T follicular helper cell (primary cell): ENCODE measurements around the gene MID1.

Experiments
- DNase-seq: peaks from one replicate; pipeline ENCODE4 v3.0.0-alpha.2; 2020; ENCODE audit warnings: low read depth

MID1 gene

DNA sequence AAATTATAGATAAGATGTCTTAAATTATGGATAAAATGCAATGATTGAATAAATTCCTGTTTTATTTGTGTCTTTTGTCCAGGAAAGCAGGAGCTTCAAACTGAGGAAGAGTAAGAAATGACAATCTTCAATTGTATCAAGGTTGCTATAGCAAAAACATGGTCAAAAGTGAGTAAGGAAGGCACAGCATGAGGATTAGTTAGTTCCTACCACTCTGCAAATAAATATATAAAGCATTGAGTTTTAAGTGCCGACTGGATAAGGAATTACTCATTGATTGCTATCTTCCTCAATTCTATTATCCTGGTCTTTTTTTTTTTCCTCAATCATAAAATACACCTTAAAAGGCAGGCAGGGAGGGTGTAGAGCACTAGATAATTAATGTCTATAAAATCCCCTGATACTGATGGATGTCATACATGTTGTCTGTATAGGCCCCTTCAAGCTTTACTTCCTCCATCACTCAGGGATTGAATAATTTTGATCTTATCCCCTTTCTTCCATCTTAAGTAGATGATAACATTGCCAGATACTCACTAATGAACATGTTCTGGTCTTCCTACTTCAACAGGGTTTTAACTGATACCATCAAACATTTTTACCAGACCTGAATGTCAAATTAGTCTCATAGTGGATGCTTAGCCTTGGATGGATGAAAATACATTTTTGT, 86.6 kb downstream of the MID1 start:
- no peak for DNase-seq

DNA sequence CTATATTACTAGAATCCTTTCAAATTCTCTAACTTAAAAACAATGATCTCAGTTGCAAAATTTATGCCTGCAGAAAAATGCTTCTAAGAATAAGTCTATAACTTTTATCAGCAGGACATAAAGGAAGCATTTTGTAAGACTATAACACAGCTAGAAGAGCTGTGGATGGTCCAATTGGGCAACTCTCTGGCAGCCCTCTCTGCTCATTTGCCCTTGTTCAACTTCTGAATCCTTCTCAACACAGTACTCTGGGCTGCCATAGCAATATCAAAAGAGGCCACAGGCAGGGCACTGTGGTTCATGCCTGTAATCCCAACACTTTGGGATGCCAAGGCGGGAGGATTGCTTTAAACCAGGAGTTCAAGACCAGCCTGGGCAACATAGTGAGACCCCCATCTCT, 88.5 kb downstream of the MID1 start:
- DNase-seq, result no peak

DNA sequence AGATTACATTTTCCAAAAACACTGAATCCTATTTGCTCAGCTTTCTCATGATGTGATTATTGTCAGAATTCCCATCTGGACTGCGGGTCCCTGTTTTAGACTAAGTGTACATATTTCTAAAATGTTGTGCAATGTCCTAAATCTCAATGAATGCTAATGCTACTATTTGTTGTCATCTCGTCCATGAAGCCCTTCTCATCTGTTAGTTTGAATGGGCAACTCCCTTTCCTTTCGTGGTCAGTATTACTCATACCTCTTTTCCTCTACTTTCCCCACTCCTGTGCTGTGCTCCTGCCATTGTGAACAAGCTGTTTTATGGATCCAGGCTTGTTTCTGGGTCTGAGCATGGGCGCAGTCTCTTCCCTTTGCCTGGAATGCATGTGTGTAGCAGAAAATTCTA, 91.0 kb downstream of the MID1 start:
- DNase-seq, result no peak

DNA sequence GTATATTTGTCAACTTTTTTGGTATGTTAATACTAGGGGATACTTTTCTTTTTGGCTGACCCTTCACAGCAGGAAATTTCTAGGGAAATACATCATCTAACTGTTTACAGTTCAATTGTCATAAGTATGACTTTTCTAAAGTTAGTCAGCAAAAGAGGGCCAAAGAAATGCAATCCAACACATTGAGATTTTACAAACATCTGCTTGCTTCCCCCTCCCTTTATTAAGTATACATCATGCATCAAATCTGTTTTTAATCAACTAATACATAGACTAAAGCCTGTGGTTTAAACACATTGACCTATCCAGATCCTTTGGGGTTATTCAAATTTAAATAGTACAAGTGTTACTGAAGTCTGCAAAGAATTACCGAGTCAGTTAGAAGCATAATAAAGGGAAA, 93.9 kb downstream of the MID1 start:
- DNase-seq, result no peak

DNA sequence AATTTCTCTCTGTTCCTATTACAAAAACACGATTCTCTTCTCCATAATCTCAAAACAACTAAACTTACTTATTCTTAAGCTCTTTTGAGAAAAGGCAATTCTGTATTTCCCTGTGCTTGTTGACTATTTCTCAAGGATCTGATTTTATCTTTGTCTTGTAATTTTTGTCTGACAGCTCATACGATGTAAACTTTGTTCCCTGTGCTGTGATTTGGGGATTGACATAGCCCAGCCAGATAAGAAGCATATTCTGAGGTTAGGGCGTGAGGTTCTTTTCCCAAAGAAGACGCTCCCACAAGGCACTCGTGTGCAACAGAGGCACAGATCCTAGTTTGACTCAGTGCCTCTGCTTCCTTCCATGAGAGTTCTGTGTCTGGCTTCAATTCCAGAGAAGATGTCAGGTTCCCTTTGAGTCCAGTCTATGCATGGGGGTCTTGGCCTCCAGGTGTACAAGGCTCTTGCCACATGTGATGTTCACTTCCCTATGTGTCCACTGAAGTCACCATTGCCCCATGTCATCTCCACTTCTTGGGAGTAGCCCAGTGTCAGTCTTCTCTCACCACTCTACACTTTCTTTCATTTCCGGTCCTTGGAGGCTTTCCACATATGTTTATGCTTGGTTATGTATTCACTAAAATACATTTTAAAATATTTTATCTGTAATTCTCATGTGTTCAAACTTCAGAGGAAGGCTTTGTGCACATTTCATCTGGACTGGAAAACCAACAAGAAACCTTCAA, 94.8 kb downstream of the MID1 start:
- no peak for DNase-seq

DNA sequence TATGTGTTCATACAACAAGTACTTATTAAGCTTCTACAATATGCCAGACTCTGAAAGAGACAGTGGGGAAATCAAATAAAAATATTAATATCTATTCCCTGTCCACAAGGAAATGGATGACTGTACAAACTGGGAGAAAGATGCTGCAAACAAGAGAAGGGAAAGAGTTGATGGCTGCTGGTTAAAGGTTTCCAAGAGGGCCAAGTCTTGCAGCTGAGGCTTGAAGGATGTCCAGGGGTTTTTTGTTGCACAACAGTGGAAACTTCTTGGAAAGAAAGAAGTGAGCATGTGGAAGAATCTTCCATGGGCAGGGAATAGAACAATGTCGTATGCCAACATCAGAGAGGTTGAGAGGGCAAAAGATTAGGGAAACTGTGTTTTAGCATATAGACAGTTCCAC, 95.8 kb downstream of the MID1 start:
- DNase-seq, result no peak

DNA sequence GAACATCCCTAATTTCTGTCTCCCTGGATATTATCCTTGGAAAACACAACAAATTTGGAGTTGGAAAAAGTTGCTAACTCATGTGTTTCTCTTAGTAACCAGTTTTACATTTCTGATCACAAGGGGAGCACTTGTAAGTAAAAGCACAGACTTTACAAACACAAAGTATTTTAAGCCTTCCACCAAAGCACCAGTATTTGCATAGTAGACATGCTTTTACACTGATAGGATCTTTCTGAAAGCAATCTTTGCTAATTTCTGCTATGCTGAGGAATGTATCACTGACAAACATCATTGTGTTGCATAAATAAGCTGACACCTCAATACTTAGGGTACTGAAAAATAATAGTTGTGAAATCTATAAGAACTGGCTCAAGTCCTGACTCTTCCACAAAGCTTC, 100.6 kb downstream of the MID1 start:
- DNase-seq, result no peak

DNA sequence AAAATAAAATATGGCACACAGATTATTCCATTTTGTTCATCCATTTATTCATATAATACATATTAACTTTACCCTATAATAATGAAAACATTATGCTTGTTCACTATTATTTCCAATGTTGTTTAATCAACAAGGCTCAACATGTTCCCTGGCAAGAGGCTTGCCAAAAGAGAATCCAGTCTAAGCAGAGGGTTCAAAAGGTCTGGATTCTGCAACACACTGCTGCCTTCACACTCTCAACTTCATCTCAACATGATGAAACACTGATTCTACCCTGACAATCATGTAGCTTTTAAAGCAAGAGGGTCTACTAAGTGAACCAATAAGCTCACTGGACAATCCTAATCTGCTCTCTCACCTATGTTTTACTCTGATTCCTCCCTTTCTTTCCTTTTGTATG, 101.1 kb downstream of the MID1 start:
- no peak for DNase-seq

DNA sequence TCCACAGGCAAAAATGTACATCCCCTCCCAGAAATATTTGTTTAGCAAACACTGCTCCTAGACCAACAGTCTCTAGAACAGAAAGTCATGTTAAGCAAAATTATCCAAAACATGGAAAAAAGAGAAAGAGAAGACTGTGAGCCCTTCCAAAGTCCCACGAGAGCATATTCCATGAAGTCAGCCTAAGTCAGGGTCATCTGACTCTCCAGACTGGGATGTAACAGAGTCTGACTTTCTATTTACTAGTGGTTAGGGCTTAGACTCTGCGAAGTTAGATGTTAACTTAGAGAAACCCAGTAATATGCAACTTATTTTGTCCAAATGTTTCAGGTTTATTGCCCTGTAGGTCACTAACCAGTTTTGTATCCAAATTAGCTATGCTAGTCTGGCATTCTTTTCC, 102.3 kb downstream of the MID1 start:
- no peak for DNase-seq

DNA sequence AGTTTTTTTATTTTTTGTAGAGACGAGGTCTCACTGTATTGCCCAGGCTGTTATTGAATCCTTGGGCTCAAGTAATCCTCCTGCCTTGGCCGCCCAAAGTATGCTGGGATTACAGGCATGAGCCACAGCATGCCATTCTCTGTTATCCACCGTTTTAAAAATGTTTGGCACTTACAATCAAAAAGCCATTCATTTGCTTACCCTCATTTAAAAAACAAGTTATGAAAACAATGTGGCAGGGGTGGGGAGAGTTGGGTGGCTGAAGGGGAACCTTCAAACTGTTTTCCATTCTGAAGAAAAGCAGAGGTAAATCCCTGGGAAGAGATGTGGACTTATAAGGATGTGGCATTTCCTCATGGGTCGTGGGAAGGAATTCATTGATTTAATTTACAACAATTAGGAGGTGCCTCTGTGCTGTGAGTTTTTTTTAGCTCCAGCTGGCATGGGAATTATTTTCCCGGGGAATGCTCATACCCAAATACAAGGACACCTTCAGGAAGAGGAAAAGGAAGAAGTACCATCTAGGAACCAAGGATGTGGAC, 103.5 kb downstream of the MID1 start:
- DNase-seq, result no peak

DNA sequence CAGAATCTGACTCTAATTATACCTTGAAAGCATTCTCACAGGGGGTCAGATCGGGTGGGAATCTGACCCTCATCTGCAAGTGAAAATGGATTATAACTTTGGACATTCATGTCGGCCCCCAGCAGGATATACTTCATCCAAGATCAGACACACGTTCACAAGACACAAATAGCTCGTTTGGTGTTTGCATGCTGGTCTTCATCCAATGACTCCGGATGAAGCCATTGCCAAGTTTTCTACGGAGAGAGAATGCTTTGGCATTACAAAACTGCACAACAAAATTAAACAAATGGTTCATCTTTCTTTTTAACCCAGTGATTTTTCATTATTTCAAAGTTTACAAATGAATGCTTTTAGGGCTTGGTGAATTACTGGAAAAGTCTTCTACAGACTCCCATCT, 105.5 kb downstream of the MID1 start:
- no peak for DNase-seq

DNA sequence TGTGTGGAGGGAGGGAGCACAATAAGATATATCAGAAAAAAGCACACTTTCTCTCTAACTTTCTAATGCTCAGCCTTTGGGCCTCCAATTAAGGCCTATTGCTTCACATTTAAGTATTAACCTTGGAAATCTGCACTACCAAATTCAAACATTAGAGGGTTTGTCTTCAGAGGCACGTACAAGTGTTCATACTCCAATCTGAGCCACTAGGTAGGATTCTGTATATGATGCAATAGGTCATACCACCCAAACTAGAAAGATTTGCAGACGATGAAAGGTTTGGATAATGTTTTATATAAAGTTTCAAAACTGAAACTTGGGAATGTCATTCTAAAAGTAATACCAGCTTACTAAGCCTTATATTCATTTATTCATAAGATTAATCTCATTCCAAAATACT, 106.4 kb downstream of the MID1 start:
- DNase-seq, result no peak

DNA sequence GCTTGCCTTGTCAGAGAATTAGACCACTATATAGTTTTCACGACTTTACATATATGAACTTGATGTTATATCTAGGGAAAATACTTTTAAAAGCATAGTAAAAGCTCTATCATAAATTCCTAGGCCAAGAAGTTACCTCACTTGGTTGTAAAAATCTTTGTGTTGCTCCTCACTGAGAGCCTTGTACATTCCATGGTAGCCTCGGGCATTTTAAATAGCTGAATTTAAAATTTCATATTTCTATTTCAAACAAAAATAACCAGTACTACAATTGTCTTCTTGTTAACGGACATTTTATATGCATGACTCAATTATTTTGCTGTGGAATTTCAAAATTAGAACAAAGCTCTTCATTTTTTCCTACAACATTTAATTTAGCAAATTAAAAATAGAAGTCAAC, 107.6 kb downstream of the MID1 start:
- DNase-seq, result no peak

DNA sequence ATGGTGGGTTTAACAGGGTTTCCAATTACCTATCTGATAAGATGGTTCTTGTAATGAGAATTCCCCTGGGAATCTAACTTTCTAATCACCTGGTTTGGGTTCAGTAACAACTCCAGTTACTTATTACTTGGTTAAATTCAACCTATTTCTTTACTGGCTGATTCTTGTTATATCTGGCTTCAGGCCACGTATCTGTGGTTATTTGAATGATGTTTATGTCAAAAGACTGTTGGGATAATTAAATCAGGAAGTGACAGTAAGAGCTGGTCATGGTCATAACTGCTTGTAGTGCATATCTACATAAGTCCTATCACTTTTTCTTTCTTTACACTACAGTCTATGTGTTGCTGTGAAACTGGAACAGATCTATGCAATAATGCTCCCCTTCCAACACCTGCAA, 108.1 kb downstream of the MID1 start:
- no peak for DNase-seq

DNA sequence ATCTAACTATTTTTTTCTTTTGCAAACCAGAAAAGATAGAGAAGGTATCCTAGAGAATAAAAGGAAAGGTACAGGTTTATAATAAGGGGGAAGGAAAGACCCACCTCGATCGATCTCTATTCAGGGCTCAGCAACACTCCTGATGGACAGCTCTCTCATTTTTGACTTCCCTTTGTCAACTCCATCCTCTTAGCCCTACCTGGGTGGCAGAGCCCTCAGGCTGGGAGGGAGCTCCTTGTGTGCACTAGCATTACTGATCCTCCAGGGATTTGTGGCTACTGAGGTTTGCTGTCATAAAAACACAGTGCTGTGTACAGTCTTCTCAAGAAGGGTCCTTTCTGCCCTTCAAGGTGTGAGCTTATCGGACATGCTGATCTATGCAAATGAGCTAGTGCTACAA, 111.0 kb downstream of the MID1 start:
- no peak for DNase-seq

DNA sequence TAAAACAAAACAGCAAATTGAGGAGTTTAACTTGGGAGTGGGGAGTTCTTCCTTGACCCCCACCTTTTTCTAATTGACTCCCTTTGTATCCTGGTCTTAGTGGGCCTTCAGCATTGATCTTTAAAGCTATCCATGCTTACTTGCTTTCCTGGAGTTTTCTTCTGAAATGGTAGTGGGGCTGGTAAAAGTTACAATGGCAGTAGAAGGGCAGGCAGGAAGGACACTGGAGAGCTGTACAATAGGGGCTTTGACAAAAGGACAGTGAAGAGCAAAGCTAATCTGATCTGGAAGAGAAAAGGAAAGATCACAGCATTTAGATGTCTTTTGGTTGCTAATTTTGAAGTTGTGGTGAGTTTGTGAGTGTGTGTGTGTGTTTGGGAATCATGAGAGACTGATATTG, 111.5 kb downstream of the MID1 start:
- no peak for DNase-seq

DNA sequence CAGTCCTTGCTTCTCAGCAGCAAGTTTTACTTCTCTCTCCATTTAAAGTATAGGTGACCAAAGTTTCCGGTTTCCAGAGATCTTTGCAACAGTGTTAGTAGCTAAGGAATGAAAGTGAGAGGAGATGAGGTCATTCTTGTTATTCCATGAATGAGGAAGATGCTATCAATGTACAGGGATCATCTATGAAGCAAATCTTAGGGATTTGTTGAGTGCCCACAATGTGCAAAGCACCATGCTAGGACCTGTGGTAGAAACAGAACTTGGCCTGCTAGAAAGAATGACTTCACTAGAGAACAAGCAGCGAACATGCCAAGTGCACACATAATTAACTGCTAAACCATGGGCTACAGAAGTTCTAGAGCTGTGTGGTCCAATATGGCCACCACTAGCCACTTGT, 112.5 kb downstream of the MID1 start:
- DNase-seq, result no peak

DNA sequence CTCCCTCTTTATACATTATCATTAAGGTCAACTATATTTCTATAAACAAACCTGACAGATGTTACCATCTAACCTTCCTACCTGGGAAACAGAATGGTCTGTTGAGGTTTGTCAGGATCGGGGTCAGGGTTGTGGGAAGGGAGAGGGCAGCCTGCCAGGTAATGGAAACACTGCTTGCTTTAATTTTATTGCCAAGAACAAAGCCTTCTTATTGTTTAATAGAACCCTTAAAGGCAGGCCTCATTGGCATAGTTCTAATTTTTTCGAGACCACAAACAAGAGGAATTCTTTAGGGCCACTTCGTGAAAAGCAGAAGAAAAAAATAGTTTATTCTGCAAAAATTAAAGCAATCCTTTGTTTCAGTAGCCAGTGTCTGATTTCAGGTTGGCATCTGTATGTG, 113.2 kb downstream of the MID1 start:
- no peak for DNase-seq

DNA sequence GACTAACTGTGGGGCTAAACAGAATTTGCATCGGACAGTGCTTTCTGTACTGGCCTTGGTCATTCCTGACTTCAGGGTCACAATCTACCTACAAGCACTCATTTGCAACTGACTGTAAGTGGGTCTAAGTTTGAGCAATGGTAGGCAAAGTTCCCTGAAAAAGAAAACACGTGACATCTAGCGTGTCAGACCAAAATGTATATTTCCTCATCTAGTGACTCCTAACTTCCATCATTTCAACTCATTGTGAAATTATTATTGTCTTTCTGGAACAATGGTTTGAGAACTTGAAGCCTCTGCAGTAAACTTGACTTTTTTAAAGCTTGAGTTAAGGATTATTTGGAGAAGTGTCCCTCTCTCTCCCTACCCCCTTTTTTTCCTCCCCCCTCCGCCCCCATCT, 113.6 kb downstream of the MID1 start:
- DNase-seq, result no peak

DNA sequence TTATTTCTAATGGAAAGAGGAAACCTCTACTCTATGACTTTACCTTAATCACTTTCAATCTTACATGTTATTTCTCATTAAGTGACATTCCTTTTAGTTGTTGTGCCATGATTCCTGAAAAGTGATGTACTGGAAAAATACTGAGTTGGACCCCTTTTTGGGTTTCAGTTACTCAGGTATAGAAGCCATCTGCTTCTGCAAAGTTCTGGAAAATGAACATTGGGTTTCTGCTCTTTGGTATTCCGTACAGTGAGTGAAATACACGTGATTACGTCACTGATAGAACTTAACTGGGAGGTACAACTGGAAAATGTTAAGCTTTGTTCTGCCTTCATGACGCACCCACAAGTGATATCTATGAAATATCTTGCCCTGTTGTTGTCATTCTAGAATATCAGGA, 114.7 kb downstream of the MID1 start:
- no peak for DNase-seq

DNA sequence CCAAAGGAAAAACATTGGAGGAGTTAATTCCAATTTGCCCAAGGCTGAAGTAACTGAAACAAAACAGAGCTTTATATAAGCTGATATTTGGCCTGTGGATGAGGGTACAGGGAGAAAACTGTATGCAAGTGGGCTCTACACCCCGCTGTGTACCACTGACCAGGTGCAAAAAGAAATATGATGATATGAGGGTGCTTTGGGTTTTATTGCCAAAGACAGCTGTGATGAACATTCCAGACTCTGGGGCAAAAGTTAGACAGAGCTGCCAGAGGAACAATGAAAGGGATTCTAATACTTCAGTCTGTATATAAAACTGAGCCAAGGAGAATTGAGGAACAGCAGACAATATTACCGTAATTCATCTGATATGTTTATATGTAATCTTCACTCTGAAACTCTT, 117.4 kb downstream of the MID1 start:
- DNase-seq, result no peak

DNA sequence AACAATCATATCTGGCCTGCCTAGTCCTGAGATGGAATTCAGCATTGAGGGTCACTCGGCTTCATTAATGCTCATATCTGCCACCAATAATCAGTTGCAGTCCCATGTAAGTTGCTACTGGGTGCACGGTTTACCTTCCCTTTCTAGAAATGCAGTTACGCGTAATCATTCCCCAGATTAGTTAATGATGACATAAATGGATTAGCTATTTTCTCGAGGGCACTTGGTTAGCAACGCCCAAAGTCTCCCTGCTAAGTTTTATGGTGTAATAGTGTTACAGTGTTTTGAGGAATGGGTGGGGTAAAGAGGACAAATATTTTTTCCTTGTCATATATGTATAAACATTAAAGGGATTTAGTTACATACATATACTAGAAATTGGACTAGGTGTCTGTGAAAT, 118.8 kb downstream of the MID1 start:
- no peak for DNase-seq

DNA sequence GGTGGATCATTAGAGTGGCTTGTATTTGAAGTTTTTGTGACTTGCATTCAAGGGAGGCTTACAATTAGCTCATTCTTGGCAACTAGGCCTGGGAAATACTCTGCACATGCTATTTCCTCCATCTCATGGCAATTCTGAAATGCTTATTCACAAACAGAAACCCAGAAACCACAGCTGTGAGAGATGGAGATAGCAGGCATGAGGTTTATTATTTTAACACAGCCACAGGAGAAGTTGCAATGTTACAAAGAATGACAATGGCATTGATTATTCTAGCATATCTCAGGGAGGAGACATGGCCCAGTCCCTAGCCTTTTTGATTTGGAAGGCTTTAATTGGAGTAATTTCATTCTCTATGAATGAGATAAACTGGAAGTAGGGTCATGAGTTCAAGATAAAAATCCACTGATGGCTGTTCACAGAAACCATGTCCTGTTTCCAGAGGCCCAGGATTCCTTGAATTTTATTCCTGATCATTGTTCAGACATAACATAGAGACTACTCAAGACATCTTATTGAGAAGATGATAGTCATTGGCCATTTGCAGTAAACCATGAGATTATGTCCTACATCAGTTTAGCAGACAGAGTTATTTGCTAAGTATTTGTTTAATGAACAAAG, 123.9 kb downstream of the MID1 start:
- no peak for DNase-seq
